OCI-LY1 (cell line): ENCODE results near the gene P4HA2.

ENCODE experiments used
- EZH2 ChIP-seq: fragments of 200-600 bp; sonication (generic), shearing (Covaris generic); IDR thresholded peaks from 2 replicates; pipeline ENCODE4 v1.8.0; 2017; ENCODE audit warnings: borderline replicate concordance, mixed run types, mild to moderate bottlenecking, antibody characterized with exemption, low read length, moderate library complexity, mixed read lengths
- TF ChIP-seq, protein P1 (sequence below): fragments of 200-600 bp; sonication (generic), shearing (Covaris generic); IDR thresholded peaks from 2 replicates; pipeline ENCODE4 v1.5.1; 2017; ENCODE audit warnings: mild to moderate bottlenecking, antibody characterized with exemption, low read length, moderate library complexity, mixed read lengths

GRCh38 chr5:132267931-132268768, 40.5 kb upstream of the P4HA2 start:
- TF ChIP-seq, protein P1, sequence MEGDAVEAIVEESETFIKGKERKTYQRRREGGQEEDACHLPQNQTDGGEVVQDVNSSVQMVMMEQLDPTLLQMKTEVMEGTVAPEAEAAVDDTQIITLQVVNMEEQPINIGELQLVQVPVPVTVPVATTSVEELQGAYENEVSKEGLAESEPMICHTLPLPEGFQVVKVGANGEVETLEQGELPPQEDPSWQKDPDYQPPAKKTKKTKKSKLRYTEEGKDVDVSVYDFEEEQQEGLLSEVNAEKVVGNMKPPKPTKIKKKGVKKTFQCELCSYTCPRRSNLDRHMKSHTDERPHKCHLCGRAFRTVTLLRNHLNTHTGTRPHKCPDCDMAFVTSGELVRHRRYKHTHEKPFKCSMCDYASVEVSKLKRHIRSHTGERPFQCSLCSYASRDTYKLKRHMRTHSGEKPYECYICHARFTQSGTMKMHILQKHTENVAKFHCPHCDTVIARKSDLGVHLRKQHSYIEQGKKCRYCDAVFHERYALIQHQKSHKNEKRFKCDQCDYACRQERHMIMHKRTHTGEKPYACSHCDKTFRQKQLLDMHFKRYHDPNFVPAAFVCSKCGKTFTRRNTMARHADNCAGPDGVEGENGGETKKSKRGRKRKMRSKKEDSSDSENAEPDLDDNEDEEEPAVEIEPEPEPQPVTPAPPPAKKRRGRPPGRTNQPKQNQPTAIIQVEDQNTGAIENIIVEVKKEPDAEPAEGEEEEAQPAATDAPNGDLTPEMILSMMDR = no peak
- no peak for TF ChIP-seq EZH2
